UCSD-AML1 (cell line): Measurements from ENCODE around the gene NUP42.

Source experiments
- DNase-seq: peaks from one replicate; lab custom pipeline; 2025; ENCODE audit not compliant: unreplicated experiment; lab: John Stamatoyannopoulos, UW

Gene NUP42

GRCh38 chr7:23232966-23233365, 51.1 kb downstream of the NUP42 start:
- no peak for DNase-seq

- no peak for DNase-seq
Measured at GRCh38 chr7:23234569-23235296, 52.9 kb downstream of the NUP42 start.

- DNase-seq, result no peak
Measured at GRCh38 chr7:23235813-23236221, 54.0 kb downstream of the NUP42 start.

GRCh38 chr7:23237000-23237399, 55.2 kb downstream of the NUP42 start:
- no peak for DNase-seq

- DNase-seq, result no peak
Measured at GRCh38 chr7:23238983-23239652, 57.3 kb downstream of the NUP42 start.

GRCh38 chr7:23239698-23240097, 57.9 kb downstream of the NUP42 start:
- no peak for DNase-seq

GRCh38 chr7:23242321-23242720, 60.5 kb downstream of the NUP42 start:
- no peak for DNase-seq

GRCh38 chr7:23242935-23243334, 61.1 kb downstream of the NUP42 start:
- no peak for DNase-seq

GRCh38 chr7:23246555-23246954, 64.7 kb downstream of the NUP42 start, which contains the start of gene GPNMB:
Gene GPNMB (plus strand): TSS chr7:23246775. CDS start chr7:23246858, 83 bp downstream.
- no peak for DNase-seq

- DNase-seq, result no peak
Measured at GRCh38 chr7:23247046-23247602, 65.3 kb downstream of the NUP42 start.

- peak; percentile 10 for DNase-seq
Measured at GRCh38 chr7:23247603-23248335, 65.9 kb downstream of the NUP42 start.

GRCh38 chr7:23249486-23249885, 67.6 kb downstream of the NUP42 start:
- DNase-seq, result no peak
